ENCODE results near the gene RNF166. TPM values are rescaled to one million over a fixed set of nuclear protein-coding genes. Genes with fewer than 3 reads are reported as not detected.
A peak's percentile ranks its signal among the peaks of the same experiment; 100 is the strongest.

Gene RNF166
- total RNA-seq, 2 donors from 2014 or later: 24.2 to 27.2 TPM

GRCh38 chr16:88665148-88665547 is 41.1 kb downstream of the RNF166 start:
- Histone ChIP-seq H3K27me3 (ENCODE audit: control insufficient read depth, insufficient read depth, low read length, poor library complexity, severe bottlenecking) (no peaks in the 10 kb centered on the region), H3K4me1 (ENCODE audit: control insufficient read depth, insufficient read depth, low read length) (no peaks in the 10 kb centered on the region), H3K36me3 (ENCODE audit: control insufficient read depth, insufficient read depth, low read length) (peaks cover 14% of the 10 kb centered on the region), H3K27ac (ENCODE audit: low read depth, low read length) (no peak overlapping the region), H3K4me3 (ENCODE audit: low read length) (no peak overlapping the region), H3K9ac (ENCODE audit: extremely low read depth, low read length, poor library complexity, severe bottlenecking) (no peak overlapping the region), H3K9me3 (ENCODE audit: control insufficient read depth, low read length) (no peaks in the 10 kb centered on the region)
- 78 to 95% methylated on average over 4 of the region's 4 CpGs for WGBS, 2 experiments (ENCODE audit: insufficient coverage in 1 of 2, insufficient read length in 1 of 2)
- Mint-ChIP-seq H3K4me1 (peaks cover 6% of the 10 kb centered on the region), H3K4me3 (peak overlapping the region; percentile 87), H3K9me3 (peaks cover 2% of the 10 kb centered on the region), H3K27me3 (ENCODE audit: insufficient read depth) (no peaks in the 10 kb centered on the region), H3K36me3 (ENCODE audit: low read depth) (peaks cover 18% of the 10 kb centered on the region), H3K27ac (no peak overlapping the region)
- no peak for DNase-seq
- TF ChIP-seq CTCF (conservative IDR thresholded peaks at IDR 0.05): no peak

- WGBS, 2 experiments (ENCODE audit: insufficient coverage in 1 of 2, insufficient read length in 1 of 2): 0% methylated on average over 44 to 88 of the region's 88 CpGs
- peaks cover 6% of the 10 kb centered on the region for H3K4me1 Mint-ChIP-seq
- H3K4me1 ChIP-seq (ENCODE audit: control insufficient read depth, insufficient read depth, low read length): no peaks in the 10 kb centered on the region
- no peaks in the 10 kb centered on the region for H3K27me3 Mint-ChIP-seq (ENCODE audit: insufficient read depth)
- peak within 1 kb of the TSS; percentile 70 for H3K9ac ChIP-seq (ENCODE audit: extremely low read depth, low read length, poor library complexity, severe bottlenecking)
- H3K4me3 Mint-ChIP-seq: peak within 1 kb of the TSS; percentile 87
- DNase-seq: peak; percentile 99
- TF ChIP-seq CTCF (conservative IDR thresholded peaks at IDR 0.05): no peak
- peaks cover 13% of the 10 kb centered on the region for H3K36me3 ChIP-seq (ENCODE audit: control insufficient read depth, insufficient read depth, low read length)
- peaks cover 11% of the 10 kb centered on the region for H3K36me3 Mint-ChIP-seq (ENCODE audit: low read depth)
- H3K4me3 ChIP-seq (ENCODE audit: low read length): peak within 1 kb of the TSS; percentile 87
- no peaks in the 10 kb centered on the region for H3K27me3 ChIP-seq (ENCODE audit: control insufficient read depth, insufficient read depth, low read length, poor library complexity, severe bottlenecking)
- H3K27ac ChIP-seq (ENCODE audit: low read depth, low read length): peak within 1 kb of the TSS; percentile 84
- H3K27ac Mint-ChIP-seq: peak within 1 kb of the TSS; percentile 94
- no peaks in the 10 kb centered on the region for H3K9me3 Mint-ChIP-seq
- H3K9me3 ChIP-seq (ENCODE audit: control insufficient read depth, low read length): no peaks in the 10 kb centered on the region
These were observed 43.2 kb downstream of the RNF166 start, which contains the start of gene MVD for GRCh38 chr16:88662843-88663606. MVD (minus strand) TSS chr16:88663091; CDS start chr16:88663080, 11 bp downstream.

DNA sequence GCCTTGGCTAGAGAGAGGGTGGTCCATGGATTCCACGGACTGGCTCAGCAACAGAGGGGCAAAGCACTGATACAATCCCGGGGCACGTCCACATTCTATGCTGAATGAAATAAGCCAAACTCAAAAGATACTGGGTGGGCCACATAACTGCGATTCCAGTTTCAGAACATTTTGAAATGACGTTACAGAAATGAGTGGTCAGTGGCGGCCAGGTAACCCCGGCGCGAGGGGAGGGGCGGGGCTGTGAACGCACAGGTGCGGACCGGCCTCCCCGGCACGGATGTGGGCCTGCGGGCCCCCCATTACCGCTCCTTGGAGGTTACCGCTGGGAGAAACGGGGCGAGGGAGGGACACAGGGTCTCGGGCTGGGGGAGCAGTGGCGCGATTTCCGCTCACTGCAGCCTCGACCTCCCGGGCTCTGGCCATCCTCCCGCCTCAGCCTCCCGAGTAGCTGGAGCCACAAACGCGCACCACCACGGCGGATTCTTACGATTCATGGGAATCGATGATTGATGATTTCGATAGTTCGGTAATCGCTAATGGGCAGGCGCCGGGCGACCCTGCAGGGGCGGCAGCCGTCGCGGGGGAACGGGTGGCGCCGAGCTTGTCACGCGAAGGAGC is 43.9 kb downstream of the RNF166 start:
- TF ChIP-seq CTCF (conservative IDR thresholded peaks at IDR 0.05): no peak
- 2 to 3% methylated on average over 29 to 49 of the region's 49 CpGs for WGBS, 2 experiments (ENCODE audit: insufficient coverage in 1 of 2, insufficient read length in 1 of 2)
- no peaks in the 10 kb centered on the region for H3K27me3 Mint-ChIP-seq (ENCODE audit: insufficient read depth)
- H3K4me1 Mint-ChIP-seq: peaks cover 6% of the 10 kb centered on the region
- H3K36me3 Mint-ChIP-seq (ENCODE audit: low read depth): peaks cover 9% of the 10 kb centered on the region
- H3K4me3 Mint-ChIP-seq: peak overlapping the region; percentile 87
- Histone ChIP-seq H3K9me3 (ENCODE audit: control insufficient read depth, low read length) (no peaks in the 10 kb centered on the region), H3K27ac (ENCODE audit: low read depth, low read length) (peak overlapping the region; percentile 84), H3K36me3 (ENCODE audit: control insufficient read depth, insufficient read depth, low read length) (peaks cover 14% of the 10 kb centered on the region), H3K4me3 (ENCODE audit: low read length) (peak overlapping the region; percentile 87), H3K9ac (ENCODE audit: extremely low read depth, low read length, poor library complexity, severe bottlenecking) (peak overlapping the region; percentile 70), H3K4me1 (ENCODE audit: control insufficient read depth, insufficient read depth, low read length) (no peaks in the 10 kb centered on the region), H3K27me3 (ENCODE audit: control insufficient read depth, insufficient read depth, low read length, poor library complexity, severe bottlenecking) (no peaks in the 10 kb centered on the region)
- no peaks in the 10 kb centered on the region for H3K9me3 Mint-ChIP-seq
- H3K27ac Mint-ChIP-seq: no peak overlapping the region
- peak; percentile 69 for DNase-seq

Measured in endodermal cell (in vitro differentiated cells).